Spleen (tissue), 7 donors: ENCODE measurements around the gene DUSP18.

Source experiments
- POLR2A ChIP-seq, 3 donors: fragments of 450-650 bp; IDR thresholded peaks; one replicate each; pipeline ENCODE4 v1.5.1; 2017; ENCODE audit warnings: antibody characterized with exemption in 3 of 3, mild to moderate bottlenecking in 1 of 3
- POLR2AphosphoS5 ChIP-seq, 3 donors: sonication (generic); formaldehyde crosslinking; IDR thresholded peaks; one replicate each; pipeline ENCODE4 v1.5.1; 2017; ENCODE audit warnings: antibody characterized with exemption in 3 of 3
- TF ChIP-seq, protein P1 (sequence below), 11 experiments: fragments of 200-600 bp in 7 of 11; fragments of 450-650 bp in 4 of 11; sonication (generic) in 4 of 11; IDR thresholded peaks in 8 of 11; conservative IDR thresholded peaks in 3 of 11; 1 replicate in 7 of 11; 2 replicates in 4 of 11; pipeline versions ENCODE4 v1.4.0 to v1.8.0; 2016 to 2021; ENCODE audit warnings: antibody characterized with exemption in 11 of 11, inconsistent platforms in 4 of 11, mild to moderate bottlenecking in 1 of 11
- donor health status: DM: no; HTN: no; CAD: no; lungs with moderate emphysema.
- donor health status: DM: no; HTN: no; CAD: no.
- donor health status: DM: no; HTN: no; CAD: no.

DNA sequence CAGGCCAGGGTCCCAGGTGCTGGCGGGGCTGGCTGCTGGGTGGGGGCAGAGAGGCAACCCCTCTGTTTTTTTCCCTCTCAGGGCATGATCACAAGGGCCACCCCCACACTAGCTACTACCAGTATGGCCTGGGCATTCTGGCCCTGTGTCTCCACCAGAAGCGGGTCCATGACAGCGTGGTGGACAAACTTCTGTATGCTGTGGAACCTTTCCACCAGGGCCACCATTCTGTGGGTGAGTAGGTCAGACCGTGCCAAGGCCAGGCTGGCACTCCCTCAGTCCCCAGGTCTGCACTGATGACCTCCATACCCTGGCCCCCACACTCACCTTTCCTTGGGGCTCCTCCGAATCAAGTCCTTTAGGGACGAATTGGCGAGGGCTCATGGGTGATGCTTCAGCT lies 53.4 kb downstream of the DUSP18 start:
- TF ChIP-seq, protein P1, sequence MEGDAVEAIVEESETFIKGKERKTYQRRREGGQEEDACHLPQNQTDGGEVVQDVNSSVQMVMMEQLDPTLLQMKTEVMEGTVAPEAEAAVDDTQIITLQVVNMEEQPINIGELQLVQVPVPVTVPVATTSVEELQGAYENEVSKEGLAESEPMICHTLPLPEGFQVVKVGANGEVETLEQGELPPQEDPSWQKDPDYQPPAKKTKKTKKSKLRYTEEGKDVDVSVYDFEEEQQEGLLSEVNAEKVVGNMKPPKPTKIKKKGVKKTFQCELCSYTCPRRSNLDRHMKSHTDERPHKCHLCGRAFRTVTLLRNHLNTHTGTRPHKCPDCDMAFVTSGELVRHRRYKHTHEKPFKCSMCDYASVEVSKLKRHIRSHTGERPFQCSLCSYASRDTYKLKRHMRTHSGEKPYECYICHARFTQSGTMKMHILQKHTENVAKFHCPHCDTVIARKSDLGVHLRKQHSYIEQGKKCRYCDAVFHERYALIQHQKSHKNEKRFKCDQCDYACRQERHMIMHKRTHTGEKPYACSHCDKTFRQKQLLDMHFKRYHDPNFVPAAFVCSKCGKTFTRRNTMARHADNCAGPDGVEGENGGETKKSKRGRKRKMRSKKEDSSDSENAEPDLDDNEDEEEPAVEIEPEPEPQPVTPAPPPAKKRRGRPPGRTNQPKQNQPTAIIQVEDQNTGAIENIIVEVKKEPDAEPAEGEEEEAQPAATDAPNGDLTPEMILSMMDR (IDR thresholded peaks at IDR 0.05 in 8 of 11, conservative IDR thresholded peaks at IDR 0.05 in 3 of 11) = no peak
- TF ChIP-seq POLR2AphosphoS5 (IDR thresholded peaks at IDR 0.05) (no peak), POLR2A (IDR thresholded peaks at IDR 0.05) (no peak)
